CD4-positive, alpha-beta memory T cell (primary cell): Measurements from ENCODE around the gene SC5D. TPM values are rescaled to one million over a fixed set of nuclear protein-coding genes. Genes with fewer than 3 reads are reported as not detected.
A peak's percentile ranks its signal among the peaks of the same experiment; 100 is the strongest.

Source experiments
- CTCF ChIA-PET: fragments of 350-600 bp; sonication (Branson Sonifier 250); formaldehyde crosslinking; loops from one replicate; lab custom pipeline; 2021; ENCODE audit warnings: inconsistent platforms; ENCODE audit not compliant: partially characterized antibody; lab: Charles Lee
- POLR2A ChIA-PET: fragments of 350-600 bp; sonication (Branson Sonifier 250); formaldehyde crosslinking; loops from one replicate; lab custom pipeline; 2021; ENCODE audit not compliant: partially characterized antibody; lab: Charles Lee
- DNase-seq, 5 donors: peaks; one replicate each; pipeline versions ENCODE4 v3.0.0 to v3.0.0-alpha.2; 2020 to 2022; ENCODE audit warnings: mixed read lengths in 1 of 5
- H3K27ac ChIP-seq: one replicate; pipeline ENCODE4 v1.7.0; 2013; ENCODE audit warnings: low read depth, low read length
- H3K27me3 ChIP-seq: 2 replicates; pipeline ENCODE4 v1.7.0; 2013; ENCODE audit warnings: mild to moderate bottlenecking, low read length, moderate library complexity; ENCODE audit not compliant: insufficient read depth
- H3K36me3 ChIP-seq: 2 replicates; pipeline ENCODE4 v1.7.0; 2013; ENCODE audit warnings: mild to moderate bottlenecking, low read length, moderate library complexity; ENCODE audit not compliant: insufficient read depth
- H3K4me1 ChIP-seq: 2 replicates; pipeline ENCODE4 v1.7.0; 2013; ENCODE audit warnings: mild to moderate bottlenecking, low read length, moderate library complexity; ENCODE audit not compliant: insufficient read depth
- H3K4me3 ChIP-seq, 2 donors: one replicate each; pipeline ENCODE4 v1.7.0; 2013; ENCODE audit warnings: low read length in 2 of 2, mild to moderate bottlenecking in 1 of 2
- H3K9me3 ChIP-seq, 2 donors: one replicate each; pipeline ENCODE4 v1.7.0; 2013; ENCODE audit warnings: low read length in 2 of 2, control low read depth in 1 of 2; ENCODE audit not compliant: control insufficient read depth in 1 of 2
- H3K27ac Mint-ChIP-seq, 7 donors: one replicate each; pipeline ENCODE4 v1.8.0; 2020 to 2021; ENCODE audit warnings: mixed read lengths in 7 of 7, mild to moderate bottlenecking in 6 of 7, inconsistent platforms in 3 of 7, moderate library complexity in 3 of 7
- H3K27me3 Mint-ChIP-seq, 2 donors: one replicate each; pipeline ENCODE4 v1.8.0; 2020 to 2021; ENCODE audit warnings: mixed read lengths in 2 of 2
- H3K36me3 Mint-ChIP-seq, 2 donors: one replicate each; pipeline ENCODE4 v1.8.0; 2020 to 2021; ENCODE audit warnings: mixed read lengths in 2 of 2, inconsistent platforms in 1 of 2, mild to moderate bottlenecking in 1 of 2
- H3K4me1 Mint-ChIP-seq, 4 donors: one replicate each; pipeline ENCODE4 v1.8.0; 2020 to 2021; ENCODE audit warnings: mixed read lengths in 4 of 4, mild to moderate bottlenecking in 1 of 4
- H3K4me3 Mint-ChIP-seq, 8 donors: one replicate each; pipeline ENCODE4 v1.8.0; 2020 to 2021; ENCODE audit warnings: mixed read lengths in 8 of 8, mild to moderate bottlenecking in 7 of 8, moderate library complexity in 6 of 8, inconsistent platforms in 3 of 8
- H3K9me3 Mint-ChIP-seq, 8 donors: one replicate each; pipeline ENCODE4 v1.8.0; 2020 to 2021; ENCODE audit warnings: mixed read lengths in 8 of 8, mild to moderate bottlenecking in 5 of 8, inconsistent platforms in 3 of 8, moderate library complexity in 1 of 8
- intact Hi-C: fragments of 100-400 bp; cut with micrococcal nuclease; formaldehyde crosslinking; loops from one replicate; pipeline ENCODE4 v1.15.1; 2023
- polyA plus RNA-seq, 2 donors: library from polyadenylated mRNA; unstranded; fragments of 300-500 nt; fragmentation: Illumina TruSeq; gene quantifications; one replicate each; pipeline ENCODE4 v1.2.3, GENCODE V29; 2021
- total RNA-seq, 2 experiments: library from RNA; stranded (reverse); gene quantifications; one replicate each; pipeline ENCODE4 v1.2.3, GENCODE V29; 2021

SC5D gene
- total and polyA plus RNA-seq, 4 experiments from 2014 or later, result 8.2 to 28.7 (median 22.0) TPM

- Mint-ChIP-seq H3K27ac (no peak overlapping the region), H3K4me1 (peaks cover 2 to 5% (median 5%) of the 10 kb centered on the region in 4 donors), H3K9me3 (peaks cover 0 to 6% (median 2%) of the 10 kb centered on the region in 8 donors), H3K4me3 (peak overlapping the region in 1 of 8 donors; percentile 11), H3K36me3 (no peaks in the 10 kb centered on the region), H3K27me3 (peaks cover 28 to 47% of the 10 kb centered on the region in 2 donors)
- intact Hi-C loops, result no loop called here
- CTCF ChIA-PET, result no interaction called here
- no peak for DNase-seq
- peaks cover 7% of the 10 kb centered on the region for H3K27me3 ChIP-seq
- no peak overlapping the region for H3K27ac ChIP-seq
- no peaks in the 10 kb centered on the region for H3K9me3 ChIP-seq
- H3K4me3 ChIP-seq, result no peak overlapping the region
- H3K36me3 ChIP-seq, result no peaks in the 10 kb centered on the region
- POLR2A ChIA-PET, result no interaction called here
- H3K4me1 ChIP-seq, result no peaks in the 10 kb centered on the region
These were observed 24.0 kb upstream of the SC5D start for GRCh38 chr11:121268581-121268980.

GRCh38 chr11:121270001-121270678 lies 22.4 kb upstream of the SC5D start:
- H3K27ac ChIP-seq, result no peak overlapping the region
- CTCF ChIA-PET, result interaction anchor here (1.4 kb wide), 1 partner anchor 19 kb away, joined by 3 read pairs; no protein-coding TSS in a partner anchor
- peaks cover 0 to 6% (median 0%) of the 10 kb centered on the region in 8 donors for H3K9me3 Mint-ChIP-seq
- peak in 1 of 5 donors; percentile 16 for DNase-seq
- H3K4me1 Mint-ChIP-seq, result peaks cover 2 to 5% (median 5%) of the 10 kb centered on the region in 4 donors
- no peak overlapping the region for H3K27ac Mint-ChIP-seq
- no peaks in the 10 kb centered on the region for H3K9me3 ChIP-seq
- no peaks in the 10 kb centered on the region for H3K4me1 ChIP-seq
- peaks cover 4% of the 10 kb centered on the region for H3K27me3 ChIP-seq
- H3K4me3 Mint-ChIP-seq, result no peak overlapping the region
- POLR2A ChIA-PET, result no interaction called here
- no peaks in the 10 kb centered on the region for H3K36me3 Mint-ChIP-seq
- no peak overlapping the region for H3K4me3 ChIP-seq
- H3K36me3 ChIP-seq, result no peaks in the 10 kb centered on the region
- H3K27me3 Mint-ChIP-seq, result peaks cover 26 to 44% of the 10 kb centered on the region in 2 donors
- intact Hi-C loops, result no loop called here

GRCh38 chr11:121274332-121274991 lies 18.1 kb upstream of the SC5D start:
- peaks cover 12 to 13% of the 10 kb centered on the region in 2 donors for H3K27me3 Mint-ChIP-seq
- Histone ChIP-seq H3K4me3 (no peak overlapping the region), H3K36me3 (no peaks in the 10 kb centered on the region), H3K9me3 (no peaks in the 10 kb centered on the region), H3K4me1 (no peaks in the 10 kb centered on the region), H3K27me3 (peaks cover 4% of the 10 kb centered on the region), H3K27ac (no peak overlapping the region)
- ChIA-PET POLR2A (no interaction called here), CTCF (interaction anchor here (1.2 kb wide), 1 partner anchor 26 kb away, joined by 3 read pairs; no protein-coding TSS in a partner anchor)
- H3K36me3 Mint-ChIP-seq, result no peaks in the 10 kb centered on the region
- H3K4me1 Mint-ChIP-seq, result peaks cover 0 to 3% (median 0%) of the 10 kb centered on the region in 4 donors
- no peak overlapping the region for H3K27ac Mint-ChIP-seq
- peaks cover 0 to 8% (median 5%) of the 10 kb centered on the region in 8 donors for H3K9me3 Mint-ChIP-seq
- no peak overlapping the region for H3K4me3 Mint-ChIP-seq
- no peak for DNase-seq
- intact Hi-C loops, result no loop called here

- Histone ChIP-seq H3K9me3 (no peaks in the 10 kb centered on the region), H3K27me3 (peaks cover 5% of the 10 kb centered on the region), H3K36me3 (no peaks in the 10 kb centered on the region), H3K27ac (no peak overlapping the region), H3K4me3 (no peak overlapping the region), H3K4me1 (no peaks in the 10 kb centered on the region)
- Mint-ChIP-seq H3K4me1 (no peaks in the 10 kb centered on the region), H3K9me3 (peaks cover 2 to 11% (median 4%) of the 10 kb centered on the region in 8 donors), H3K4me3 (no peak overlapping the region), H3K27me3 (peaks cover 16 to 24% of the 10 kb centered on the region in 2 donors), H3K36me3 (no peaks in the 10 kb centered on the region), H3K27ac (no peak overlapping the region)
- POLR2A ChIA-PET, result interaction anchor here (1.7 kb wide), 1 partner anchor 11 kb away, joined by 4 read pairs; the partner anchor contains the start of gene SC5D
- DNase-seq, result no peak
- intact Hi-C loops, result no loop called here
- CTCF ChIA-PET, result no interaction called here
These were observed 10.9 kb upstream of the SC5D start for GRCh38 chr11:121281698-121282097.

GRCh38 chr11:121282386-121282785 lies 10.2 kb upstream of the SC5D start:
- H3K27me3 Mint-ChIP-seq, result peaks cover 16 to 27% of the 10 kb centered on the region in 2 donors
- Histone ChIP-seq H3K27ac (no peak overlapping the region), H3K36me3 (no peaks in the 10 kb centered on the region), H3K4me3 (no peak overlapping the region), H3K9me3 (no peaks in the 10 kb centered on the region), H3K27me3 (peaks cover 5% of the 10 kb centered on the region), H3K4me1 (no peaks in the 10 kb centered on the region)
- H3K36me3 Mint-ChIP-seq, result no peaks in the 10 kb centered on the region
- CTCF ChIA-PET, result no interaction called here
- no peaks in the 10 kb centered on the region for H3K4me1 Mint-ChIP-seq
- POLR2A ChIA-PET, result interaction anchor here (0.6 to 1.7 kb wide), 2 partner anchors 10 to 308 kb away, joined by 3 to 4 read pairs; partner anchors contain the start of gene SC5D
- no peak overlapping the region for H3K27ac Mint-ChIP-seq
- DNase-seq, result no peak
- H3K9me3 Mint-ChIP-seq, result peaks cover 2 to 11% (median 4%) of the 10 kb centered on the region in 8 donors
- H3K4me3 Mint-ChIP-seq, result no peak overlapping the region
- intact Hi-C loops, result no loop called here

- intact Hi-C loops, result no loop called here
- no peak overlapping the region for H3K27ac Mint-ChIP-seq
- H3K9me3 Mint-ChIP-seq, result peaks cover under 1 to 11% (median 4%) of the 10 kb centered on the region in 8 donors
- no peaks in the 10 kb centered on the region for H3K4me1 Mint-ChIP-seq
- POLR2A ChIA-PET, result interaction anchor here (0.6 to 1.7 kb wide), 2 partner anchors 9 to 307 kb away, joined by 3 to 4 read pairs; partner anchors contain the start of gene SC5D
- H3K36me3 Mint-ChIP-seq, result no peaks in the 10 kb centered on the region
- no peak overlapping the region for H3K4me3 Mint-ChIP-seq
- no peak overlapping the region for H3K4me3 ChIP-seq
- no peak for DNase-seq
- no peaks in the 10 kb centered on the region for H3K4me1 ChIP-seq
- no peak overlapping the region for H3K27ac ChIP-seq
- peaks cover 14 to 27% of the 10 kb centered on the region in 2 donors for H3K27me3 Mint-ChIP-seq
- no peaks in the 10 kb centered on the region for H3K9me3 ChIP-seq
- CTCF ChIA-PET, result no interaction called here
- H3K36me3 ChIP-seq, result no peaks in the 10 kb centered on the region
- peaks cover 5% of the 10 kb centered on the region for H3K27me3 ChIP-seq
These were observed 9.6 kb upstream of the SC5D start for GRCh38 chr11:121282886-121283502.
